H1 (cell line): ENCODE measurements around the gene ABLIM1.

ENCODE experiments used
- CHD2 ChIP-seq: IDR thresholded peaks from 2 replicates; pipeline ENCODE4 v1.6.1; 2012; ENCODE audit warnings: low read length, improper control_type of control experiment
- CREB1 ChIP-seq: IDR thresholded peaks from 2 replicates; pipeline ENCODE4 v1.6.1; 2012; ENCODE audit warnings: inconsistent platforms
- EP300 ChIP-seq, 2 experiments: IDR thresholded peaks; 1 replicate in 1 of 2; 2 replicates in 1 of 2; pipeline ENCODE4 v1.6.1; 2011 to 2012; ENCODE audit warnings: low read depth in 2 of 2, low read length in 2 of 2, mild to moderate bottlenecking in 2 of 2, borderline replicate concordance in 1 of 2, inconsistent platforms in 1 of 2, moderate library complexity in 1 of 2
- EZH2 ChIP-seq: fragments of 200-600 bp; sonication (generic); IDR thresholded peaks from 2 replicates; pipeline ENCODE4 v1.7.1; 2012; ENCODE audit warnings: low read depth, mild to moderate bottlenecking, moderate library complexity, low read length, inconsistent platforms; ENCODE audit not compliant: severe bottlenecking
- FOSL1 ChIP-seq: IDR thresholded peaks from 2 replicates; pipeline ENCODE4 v1.6.1; 2011; ENCODE audit warnings: mild to moderate bottlenecking, low read depth, low read length, moderate library complexity; ENCODE audit not compliant: insufficient read depth
- POLR2A ChIP-seq, 2 experiments: IDR thresholded peaks; 1 replicate in 1 of 2; 2 replicates in 1 of 2; pipeline ENCODE4 v1.6.1; 2011; ENCODE audit warnings: low read depth in 2 of 2, low read length in 2 of 2, mild to moderate bottlenecking in 2 of 2; ENCODE audit errors: control extremely low read depth in 1 of 2
- POLR2AphosphoS5 ChIP-seq: IDR thresholded peaks from 2 replicates; pipeline ENCODE4 v1.6.1; 2011; ENCODE audit warnings: low read depth, low read length
- SIN3A ChIP-seq, 2 experiments: IDR thresholded peaks in 1 of 2; conservative IDR thresholded peaks in 1 of 2; 2 replicates each; pipeline ENCODE4 v1.6.1; 2011 to 2012; ENCODE audit warnings: low read length in 2 of 2, improper control_type of control experiment in 1 of 2, low read depth in 1 of 2, mild to moderate bottlenecking in 1 of 2
- TAF1 ChIP-seq: IDR thresholded peaks from 2 replicates; pipeline ENCODE4 v1.6.1; 2011; ENCODE audit warnings: mild to moderate bottlenecking, low read depth, low read length
- TCF12 ChIP-seq: IDR thresholded peaks from 2 replicates; pipeline ENCODE4 v1.6.1; 2011; ENCODE audit warnings: low read depth, mild to moderate bottlenecking, low read length
- TF ChIP-seq, protein P1 (sequence below): IDR thresholded peaks from 2 replicates; pipeline ENCODE4 v1.6.1; 2011; ENCODE audit warnings: low read length, improper control_type of control experiment
- TF ChIP-seq, protein P2 (sequence below), 3 experiments: IDR thresholded peaks; 1 replicate in 2 of 3; 2 replicates in 1 of 3; pipeline versions ENCODE4 v1.5.1 to v1.6.1; 2011; ENCODE audit warnings: low read length in 3 of 3, mild to moderate bottlenecking in 3 of 3, inconsistent platforms in 2 of 3, low read depth in 1 of 3, moderate library complexity in 1 of 3; ENCODE audit not compliant: insufficient read depth in 1 of 3; ENCODE audit errors: control extremely low read depth in 1 of 3

DNA sequence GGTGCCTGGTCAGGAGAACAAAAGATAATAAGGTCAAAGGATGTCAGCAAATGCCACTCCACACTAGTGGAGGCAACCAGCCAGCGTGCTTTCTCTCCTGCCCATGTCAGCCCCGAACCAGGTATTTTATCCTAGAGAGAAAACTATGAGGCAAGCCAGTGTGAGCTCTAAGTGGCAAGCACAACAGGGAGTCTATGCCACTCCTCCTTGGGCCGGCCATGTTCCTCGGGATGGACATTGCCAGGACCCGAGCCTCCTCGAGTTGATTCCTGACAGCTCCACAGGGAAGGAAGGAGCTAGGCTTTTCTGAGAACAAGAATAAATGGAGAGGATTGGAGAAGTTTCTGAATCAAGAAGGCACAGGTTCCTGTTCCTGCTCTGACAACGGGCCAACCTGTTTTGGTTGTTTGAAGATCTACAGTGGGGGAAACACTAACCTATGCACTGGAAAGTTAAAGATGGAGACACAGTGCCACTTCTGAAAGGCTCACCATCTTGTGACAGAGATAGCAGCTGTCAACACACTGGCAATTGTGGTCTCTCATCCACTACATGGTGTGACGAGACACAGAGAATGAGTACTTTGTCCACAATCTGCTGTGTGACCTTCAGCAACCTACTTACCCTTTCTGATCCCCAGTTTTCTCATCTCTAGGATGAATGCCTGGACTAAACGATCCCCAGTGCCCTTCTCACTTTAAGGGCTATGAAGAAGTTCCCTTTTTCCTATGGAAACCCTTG lies 28.8 kb downstream of the ABLIM1 start:
- TF ChIP-seq, protein P1, sequence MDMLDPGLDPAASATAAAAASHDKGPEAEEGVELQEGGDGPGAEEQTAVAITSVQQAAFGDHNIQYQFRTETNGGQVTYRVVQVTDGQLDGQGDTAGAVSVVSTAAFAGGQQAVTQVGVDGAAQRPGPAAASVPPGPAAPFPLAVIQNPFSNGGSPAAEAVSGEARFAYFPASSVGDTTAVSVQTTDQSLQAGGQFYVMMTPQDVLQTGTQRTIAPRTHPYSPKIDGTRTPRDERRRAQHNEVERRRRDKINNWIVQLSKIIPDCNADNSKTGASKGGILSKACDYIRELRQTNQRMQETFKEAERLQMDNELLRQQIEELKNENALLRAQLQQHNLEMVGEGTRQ = no peak
- TF ChIP-seq FOSL1 (no peak), CHD2 (no peak), SIN3A (conservative IDR thresholded peaks at IDR 0.05 in 1 of 2, IDR thresholded peaks at IDR 0.05 in 1 of 2; ENCODE audit: low read depth in 1 of 2, low read length in 2 of 2) (no peak), TCF12 (no peak), EP300 (IDR thresholded peaks at IDR 0.05; ENCODE audit: borderline replicate concordance in 1 of 2, low read depth in 2 of 2, low read length in 2 of 2) (no peak), POLR2AphosphoS5 (no peak), CREB1 (no peak), POLR2A (IDR thresholded peaks at IDR 0.05; ENCODE audit: control extremely low read depth in 1 of 2, low read depth in 2 of 2, low read length in 2 of 2) (no peak), TAF1 (no peak), EZH2 (no peak)
- TF ChIP-seq, protein P2, sequence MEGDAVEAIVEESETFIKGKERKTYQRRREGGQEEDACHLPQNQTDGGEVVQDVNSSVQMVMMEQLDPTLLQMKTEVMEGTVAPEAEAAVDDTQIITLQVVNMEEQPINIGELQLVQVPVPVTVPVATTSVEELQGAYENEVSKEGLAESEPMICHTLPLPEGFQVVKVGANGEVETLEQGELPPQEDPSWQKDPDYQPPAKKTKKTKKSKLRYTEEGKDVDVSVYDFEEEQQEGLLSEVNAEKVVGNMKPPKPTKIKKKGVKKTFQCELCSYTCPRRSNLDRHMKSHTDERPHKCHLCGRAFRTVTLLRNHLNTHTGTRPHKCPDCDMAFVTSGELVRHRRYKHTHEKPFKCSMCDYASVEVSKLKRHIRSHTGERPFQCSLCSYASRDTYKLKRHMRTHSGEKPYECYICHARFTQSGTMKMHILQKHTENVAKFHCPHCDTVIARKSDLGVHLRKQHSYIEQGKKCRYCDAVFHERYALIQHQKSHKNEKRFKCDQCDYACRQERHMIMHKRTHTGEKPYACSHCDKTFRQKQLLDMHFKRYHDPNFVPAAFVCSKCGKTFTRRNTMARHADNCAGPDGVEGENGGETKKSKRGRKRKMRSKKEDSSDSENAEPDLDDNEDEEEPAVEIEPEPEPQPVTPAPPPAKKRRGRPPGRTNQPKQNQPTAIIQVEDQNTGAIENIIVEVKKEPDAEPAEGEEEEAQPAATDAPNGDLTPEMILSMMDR (IDR thresholded peaks at IDR 0.05; ENCODE audit: control extremely low read depth in 1 of 3, insufficient read depth in 1 of 3, low read depth in 1 of 3, low read length in 3 of 3) = no peak
